Osteoblast (primary cell): ENCODE measurements around the gene ADAMTS17. TPM values are rescaled to one million over a fixed set of nuclear protein-coding genes. Genes with fewer than 3 reads are reported as not detected.

Source experiments
- DNase-seq: peaks from one replicate; pipeline ENCODE4 v3.0.0; 2011; ENCODE audit warnings: low spot score, mixed read lengths; ENCODE audit not compliant: insufficient read length; ENCODE audit errors: missing footprints
- H2AFZ ChIP-seq: 2 replicates; pipeline ENCODE4 v1.6.0; 2011; ENCODE audit warnings: mild to moderate bottlenecking, low read length
- H3K27ac ChIP-seq: 2 replicates; pipeline ENCODE4 v1.5.1; 2011; ENCODE audit warnings: mild to moderate bottlenecking, low read depth, low read length, moderate library complexity
- H3K27me3 ChIP-seq: 2 replicates; pipeline ENCODE4 v1.6.0; 2012; ENCODE audit warnings: mild to moderate bottlenecking, control low read depth, inconsistent platforms, low read length, moderate library complexity; ENCODE audit not compliant: insufficient read depth
- H3K36me3 ChIP-seq: 2 replicates; pipeline ENCODE4 v1.5.1; 2011; ENCODE audit warnings: mild to moderate bottlenecking, low read length, control low read depth, moderate library complexity; ENCODE audit not compliant: insufficient read depth
- H3K4me1 ChIP-seq: 2 replicates; pipeline ENCODE4 v1.5.1; 2011; ENCODE audit warnings: mild to moderate bottlenecking, low read length, control low read depth, moderate library complexity; ENCODE audit not compliant: insufficient read depth
- H3K4me2 ChIP-seq: 2 replicates; pipeline ENCODE4 v1.6.0; 2011; ENCODE audit warnings: mild to moderate bottlenecking, low read length; ENCODE audit not compliant: insufficient read depth
- H3K4me3 ChIP-seq: fragments of 200-600 bp; sonication (generic); 3 replicates; pipeline ENCODE4 v1.5.1; 2012; ENCODE audit warnings: mild to moderate bottlenecking, low read length, inconsistent platforms; ENCODE audit not compliant: insufficient read depth
- H3K79me2 ChIP-seq: 2 replicates; pipeline ENCODE4 v1.6.0; 2012; ENCODE audit warnings: mild to moderate bottlenecking, low read length, control low read depth, inconsistent platforms; ENCODE audit not compliant: insufficient read depth
- H3K9me3 ChIP-seq: 2 replicates; pipeline ENCODE4 v1.5.1; 2011; ENCODE audit warnings: low read depth, low read length, control low read depth
- H4K20me1 ChIP-seq: 2 replicates; pipeline ENCODE4 v1.6.0; 2012; ENCODE audit warnings: mild to moderate bottlenecking, low read length, control low read depth; ENCODE audit not compliant: insufficient read depth
- CTCF ChIP-seq: IDR thresholded peaks from 2 replicates; pipeline ENCODE4 v1.5.1; 2011; ENCODE audit warnings: mild to moderate bottlenecking, low read depth, low read length, moderate library complexity; ENCODE audit errors: extremely low read depth
- total RNA-seq: library from RNA; depleted of rRNA; stranded (reverse); fragments of >200 nt; gene quantifications from 2 replicates; pipeline ENCODE4 v1.2.3, GENCODE V29; 2012

Gene ADAMTS17
- total RNA-seq, 1 donor, result under 0.01 TPM

GRCh38 chr15:100115711-100116090 lies 226.1 kb downstream of the ADAMTS17 start:
- no peaks in the 10 kb centered on the region for H3K79me2 ChIP-seq
- no peaks in the 10 kb centered on the region for H4K20me1 ChIP-seq
- peak overlapping the region; percentile 20 for H2AFZ ChIP-seq
- DNase-seq, result peak; percentile 96
- no peak overlapping the region for H3K4me2 ChIP-seq
- no peak for TF ChIP-seq CTCF
- H3K4me1 ChIP-seq, result peaks cover 41% of the 10 kb centered on the region
- H3K4me3 ChIP-seq, result no peak overlapping the region
- H3K27me3 ChIP-seq, result no peaks in the 10 kb centered on the region
- H3K9me3 ChIP-seq, result no peaks in the 10 kb centered on the region
- peak overlapping the region; percentile 87 for H3K27ac ChIP-seq
- H3K36me3 ChIP-seq, result no peaks in the 10 kb centered on the region

GRCh38 chr15:100115066-100115710 lies 226.6 kb downstream of the ADAMTS17 start:
- peak; percentile 91 for DNase-seq
- Histone ChIP-seq H3K4me2 (peak overlapping the region; percentile 86), H2AFZ (peak overlapping the region; percentile 47), H3K9me3 (no peaks in the 10 kb centered on the region), H3K36me3 (no peaks in the 10 kb centered on the region), H3K4me1 (peaks cover 44% of the 10 kb centered on the region), H3K79me2 (no peaks in the 10 kb centered on the region), H3K27me3 (no peaks in the 10 kb centered on the region), H3K4me3 (peak overlapping the region; percentile 68), H4K20me1 (no peaks in the 10 kb centered on the region), H3K27ac (peak overlapping the region; percentile 87)
- no peak for TF ChIP-seq CTCF

GRCh38 chr15:100114571-100114970 lies 227.2 kb downstream of the ADAMTS17 start:
- DNase-seq, result peak; percentile 92
- H3K9me3 ChIP-seq, result no peaks in the 10 kb centered on the region
- peaks cover 44% of the 10 kb centered on the region for H3K4me1 ChIP-seq
- no peaks in the 10 kb centered on the region for H3K36me3 ChIP-seq
- H3K4me2 ChIP-seq, result peak overlapping the region; percentile 86
- H2AFZ ChIP-seq, result peak overlapping the region; percentile 47
- no peaks in the 10 kb centered on the region for H3K27me3 ChIP-seq
- H4K20me1 ChIP-seq, result no peaks in the 10 kb centered on the region
- H3K4me3 ChIP-seq, result peak overlapping the region; percentile 68
- H3K79me2 ChIP-seq, result no peaks in the 10 kb centered on the region
- H3K27ac ChIP-seq, result peak overlapping the region; percentile 87
- TF ChIP-seq CTCF, result no peak

GRCh38 chr15:100114100-100114499 lies 227.7 kb downstream of the ADAMTS17 start:
- Histone ChIP-seq H3K4me2 (peak overlapping the region; percentile 86), H3K9me3 (no peaks in the 10 kb centered on the region), H3K4me1 (peaks cover 44% of the 10 kb centered on the region), H3K27ac (peak overlapping the region; percentile 87), H2AFZ (peak overlapping the region; percentile 47), H3K4me3 (peak overlapping the region; percentile 68), H3K79me2 (no peaks in the 10 kb centered on the region), H3K27me3 (no peaks in the 10 kb centered on the region), H4K20me1 (no peaks in the 10 kb centered on the region), H3K36me3 (no peaks in the 10 kb centered on the region)
- DNase-seq, result peak; percentile 97
- no peak for TF ChIP-seq CTCF
